Measurements from ENCODE around the gene FOXN4. TPM values are rescaled to one million over a fixed set of nuclear protein-coding genes. Genes with fewer than 3 reads are reported as not detected.

Gene FOXN4
- total RNA-seq, 1 donor from 2014 or later: not detected

DNA sequence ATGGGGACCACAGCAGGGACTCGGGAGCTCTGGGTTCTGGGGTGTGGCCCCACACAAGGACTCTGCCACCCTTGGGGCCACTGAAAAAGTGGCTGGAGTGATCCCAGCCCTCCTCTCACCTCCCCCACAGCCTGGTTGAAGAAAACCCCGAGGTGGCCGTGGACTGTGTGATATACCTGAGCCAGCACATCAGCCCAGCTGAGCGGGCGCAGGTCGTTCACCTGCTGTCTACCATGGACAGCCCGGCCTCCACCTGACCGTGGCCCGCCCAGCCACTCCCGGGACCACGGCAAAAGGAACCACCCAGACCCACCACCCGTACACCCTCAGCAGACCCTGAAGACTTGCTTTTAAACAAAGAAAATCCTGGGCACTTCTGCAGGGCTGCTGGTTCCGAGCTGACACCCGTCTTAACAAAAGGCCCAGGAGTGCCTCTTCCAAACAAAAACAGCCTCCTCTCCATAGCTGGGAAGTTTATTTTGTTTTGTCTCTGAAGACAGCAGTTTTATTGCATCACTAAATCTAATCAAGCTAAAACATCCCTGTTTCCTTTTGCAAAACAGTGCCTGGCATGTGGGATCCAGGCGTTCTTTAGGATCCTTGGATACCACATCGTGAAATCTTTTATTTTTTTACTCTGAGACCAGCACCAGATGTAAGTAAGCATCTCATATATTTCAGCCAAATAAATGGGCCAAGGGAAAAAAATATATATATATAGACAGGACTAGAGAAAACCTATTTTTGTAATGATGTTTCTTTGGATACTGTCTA is 42.8 kb downstream of the FOXN4 start:
- no peak for DNase-seq (ENCODE audit: low read depth)
- no peaks in the 10 kb centered on the region for H3K36me3 ChIP-seq (ENCODE audit: control insufficient read depth, insufficient read depth, low read length)
- TF ChIP-seq, protein P1, sequence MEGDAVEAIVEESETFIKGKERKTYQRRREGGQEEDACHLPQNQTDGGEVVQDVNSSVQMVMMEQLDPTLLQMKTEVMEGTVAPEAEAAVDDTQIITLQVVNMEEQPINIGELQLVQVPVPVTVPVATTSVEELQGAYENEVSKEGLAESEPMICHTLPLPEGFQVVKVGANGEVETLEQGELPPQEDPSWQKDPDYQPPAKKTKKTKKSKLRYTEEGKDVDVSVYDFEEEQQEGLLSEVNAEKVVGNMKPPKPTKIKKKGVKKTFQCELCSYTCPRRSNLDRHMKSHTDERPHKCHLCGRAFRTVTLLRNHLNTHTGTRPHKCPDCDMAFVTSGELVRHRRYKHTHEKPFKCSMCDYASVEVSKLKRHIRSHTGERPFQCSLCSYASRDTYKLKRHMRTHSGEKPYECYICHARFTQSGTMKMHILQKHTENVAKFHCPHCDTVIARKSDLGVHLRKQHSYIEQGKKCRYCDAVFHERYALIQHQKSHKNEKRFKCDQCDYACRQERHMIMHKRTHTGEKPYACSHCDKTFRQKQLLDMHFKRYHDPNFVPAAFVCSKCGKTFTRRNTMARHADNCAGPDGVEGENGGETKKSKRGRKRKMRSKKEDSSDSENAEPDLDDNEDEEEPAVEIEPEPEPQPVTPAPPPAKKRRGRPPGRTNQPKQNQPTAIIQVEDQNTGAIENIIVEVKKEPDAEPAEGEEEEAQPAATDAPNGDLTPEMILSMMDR (IDR thresholded peaks at IDR 0.05; ENCODE audit: insufficient read depth, low read length, severe bottlenecking): no peak
- H3K4me3 ChIP-seq (ENCODE audit: low read depth, low read length): no peak overlapping the region
- H3K27me3 ChIP-seq (ENCODE audit: control insufficient read depth, insufficient read depth, low read length): no peaks in the 10 kb centered on the region
- no peak for FAIRE-seq

DNA sequence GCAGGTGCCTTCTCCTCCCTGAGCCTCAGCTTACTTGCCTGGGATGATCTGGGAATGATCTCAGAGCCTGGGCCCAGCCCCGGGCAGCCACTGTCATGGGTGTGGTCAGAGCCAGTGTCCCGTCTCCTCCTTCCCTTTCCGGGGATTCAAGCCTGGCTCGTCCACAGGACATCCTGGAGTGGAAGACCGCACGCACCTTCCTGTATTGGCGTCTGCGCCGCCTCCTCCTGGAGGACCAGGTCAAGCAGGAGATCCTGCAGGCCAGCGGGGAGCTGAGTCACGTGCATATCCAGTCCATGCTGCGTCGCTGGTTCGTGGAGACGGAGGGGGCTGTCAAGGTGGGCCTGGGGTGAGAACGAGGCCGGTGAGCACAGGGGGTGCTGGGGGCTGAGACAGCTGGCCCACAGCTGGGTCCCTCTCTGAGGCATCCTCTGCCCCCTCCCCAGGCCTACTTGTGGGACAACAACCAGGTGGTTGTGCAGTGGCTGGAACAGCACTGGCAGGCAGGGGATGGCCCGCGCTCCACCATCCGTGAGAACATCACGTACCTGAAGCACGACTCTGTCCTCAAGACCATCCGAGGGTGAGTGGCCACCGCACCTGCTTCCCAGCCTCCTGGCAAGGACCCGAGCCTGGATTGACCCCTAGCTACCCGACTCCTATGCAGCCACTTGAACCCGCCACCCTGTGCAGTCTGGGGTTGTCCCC is 44.0 kb downstream of the FOXN4 start:
- Histone ChIP-seq H3K27me3 (ENCODE audit: control insufficient read depth, insufficient read depth, low read length) (no peaks in the 10 kb centered on the region), H3K4me3 (ENCODE audit: low read depth, low read length) (no peak overlapping the region), H3K36me3 (ENCODE audit: control insufficient read depth, insufficient read depth, low read length) (no peaks in the 10 kb centered on the region)
- FAIRE-seq: no peak
- TF ChIP-seq, protein P1 (IDR thresholded peaks at IDR 0.05; ENCODE audit: insufficient read depth, low read length, severe bottlenecking): no peak
- DNase-seq (ENCODE audit: low read depth): no peak

DNA sequence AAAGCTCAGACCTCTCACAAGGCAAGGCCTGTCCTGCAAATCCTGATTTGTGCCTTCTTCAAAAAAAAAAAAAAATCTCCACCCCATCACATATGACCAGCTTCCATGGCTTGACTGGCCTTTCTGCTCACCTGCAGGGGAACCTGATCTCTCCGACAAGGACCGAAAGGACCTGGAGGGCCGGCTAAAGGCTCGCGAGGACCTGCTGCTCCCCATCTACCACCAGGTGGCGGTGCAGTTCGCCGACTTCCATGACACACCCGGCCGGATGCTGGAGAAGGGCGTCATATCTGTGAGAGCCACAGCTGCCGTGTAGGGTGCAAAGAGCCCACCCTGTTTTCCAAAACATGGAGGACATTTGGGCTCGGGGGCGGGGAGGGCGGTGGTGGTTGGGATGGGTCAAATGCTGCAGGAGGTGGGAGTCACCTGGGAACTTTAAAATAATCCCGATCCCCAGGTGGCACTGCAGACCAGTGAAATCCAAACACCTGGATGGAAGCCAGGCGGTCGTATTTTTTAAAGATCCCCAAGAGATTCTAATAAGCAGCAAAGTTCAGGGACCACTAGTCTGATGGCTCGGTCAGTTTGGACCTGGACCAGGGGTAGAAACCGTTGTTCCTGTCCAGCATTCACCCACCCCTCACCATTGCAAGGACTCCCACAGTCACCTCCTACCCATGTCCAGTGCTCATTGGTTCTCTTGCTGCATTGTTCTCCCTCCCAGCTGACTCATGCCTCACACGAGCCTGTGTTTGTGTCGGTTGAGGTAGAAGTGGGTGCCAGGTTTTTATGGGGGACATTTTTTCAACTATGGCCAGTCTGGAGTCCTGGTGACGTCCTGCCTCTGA is 44.8 kb downstream of the FOXN4 start:
- TF ChIP-seq, protein P1 (IDR thresholded peaks at IDR 0.05; ENCODE audit: insufficient read depth, low read length, severe bottlenecking): peak; percentile 75
- FAIRE-seq: no peak
- Histone ChIP-seq H3K36me3 (ENCODE audit: control insufficient read depth, insufficient read depth, low read length) (no peaks in the 10 kb centered on the region), H3K4me3 (ENCODE audit: low read depth, low read length) (no peak overlapping the region), H3K27me3 (ENCODE audit: control insufficient read depth, insufficient read depth, low read length) (no peaks in the 10 kb centered on the region)
- DNase-seq (ENCODE audit: low read depth): peak; percentile 37

DNA sequence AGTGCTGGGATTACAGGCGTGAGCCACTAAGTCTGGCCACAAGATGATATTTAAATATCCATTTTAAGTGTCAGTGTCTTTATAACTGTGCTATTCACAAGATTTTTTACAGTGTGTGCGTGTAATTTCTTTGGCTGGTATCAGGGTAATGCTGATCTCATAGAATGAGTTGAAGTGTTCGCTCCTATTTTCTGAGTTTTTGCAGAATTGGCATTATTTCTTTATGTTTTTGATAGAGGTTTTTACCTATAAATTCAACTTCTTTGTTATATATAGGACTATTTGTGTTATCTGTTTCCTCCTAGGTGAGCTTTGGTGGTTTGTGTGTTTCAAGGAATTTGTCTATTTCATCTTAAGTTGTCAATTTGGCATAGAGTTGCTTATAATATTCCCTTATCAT is 45.6 kb downstream of the FOXN4 start:
- DNase-seq (ENCODE audit: low read depth) (no peak), FAIRE-seq (no peak)
- TF ChIP-seq, protein P1 (IDR thresholded peaks at IDR 0.05; ENCODE audit: insufficient read depth, low read length, severe bottlenecking): no peak
- H3K27me3 ChIP-seq (ENCODE audit: control insufficient read depth, insufficient read depth, low read length): no peaks in the 10 kb centered on the region
- H3K36me3 ChIP-seq (ENCODE audit: control insufficient read depth, insufficient read depth, low read length): no peaks in the 10 kb centered on the region
- no peak overlapping the region for H3K4me3 ChIP-seq (ENCODE audit: low read depth, low read length)

DNA sequence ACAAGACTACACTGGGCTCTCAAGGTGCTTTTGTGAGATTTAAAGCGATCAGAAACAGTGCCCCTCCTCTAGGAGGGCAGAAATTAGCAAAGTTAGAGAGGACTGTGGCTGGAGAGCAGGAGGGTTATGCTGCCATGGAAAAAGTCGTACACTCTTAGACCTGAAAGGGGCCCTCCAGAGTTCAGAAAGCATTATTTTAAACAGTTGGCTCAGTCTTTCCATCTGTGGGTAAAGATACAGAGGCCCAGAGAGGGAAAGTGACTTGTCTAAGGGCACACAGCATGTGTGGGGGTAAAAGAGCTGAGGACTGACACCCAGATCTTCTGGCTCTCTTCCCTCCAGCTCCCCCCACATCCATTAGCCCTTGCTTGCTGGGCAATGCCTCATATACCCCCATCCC is 47.1 kb downstream of the FOXN4 start:
- Histone ChIP-seq H3K27me3 (ENCODE audit: control insufficient read depth, insufficient read depth, low read length) (no peaks in the 10 kb centered on the region), H3K36me3 (ENCODE audit: control insufficient read depth, insufficient read depth, low read length) (no peaks in the 10 kb centered on the region), H3K4me3 (ENCODE audit: low read depth, low read length) (no peak overlapping the region)
- TF ChIP-seq, protein P1 (IDR thresholded peaks at IDR 0.05; ENCODE audit: insufficient read depth, low read length, severe bottlenecking): no peak
- FAIRE-seq: no peak
- DNase-seq (ENCODE audit: low read depth): no peak

Measured in bronchial epithelial cell (primary cell).